Astrocyte of the hippocampus (primary cell): ENCODE measurements around the gene ATG16L2.
"Not testable (repeated sequence)": the region's sequence is repeated elsewhere in the genome, so short reads cannot be mapped to it uniquely, and the experiment has no call there.

ENCODE experiments used
- DNase-seq: peaks from one replicate; pipeline ENCODE4 v3.0.0; 2011; ENCODE audit warnings: low read depth, low spot score

ATG16L2 gene

DNA sequence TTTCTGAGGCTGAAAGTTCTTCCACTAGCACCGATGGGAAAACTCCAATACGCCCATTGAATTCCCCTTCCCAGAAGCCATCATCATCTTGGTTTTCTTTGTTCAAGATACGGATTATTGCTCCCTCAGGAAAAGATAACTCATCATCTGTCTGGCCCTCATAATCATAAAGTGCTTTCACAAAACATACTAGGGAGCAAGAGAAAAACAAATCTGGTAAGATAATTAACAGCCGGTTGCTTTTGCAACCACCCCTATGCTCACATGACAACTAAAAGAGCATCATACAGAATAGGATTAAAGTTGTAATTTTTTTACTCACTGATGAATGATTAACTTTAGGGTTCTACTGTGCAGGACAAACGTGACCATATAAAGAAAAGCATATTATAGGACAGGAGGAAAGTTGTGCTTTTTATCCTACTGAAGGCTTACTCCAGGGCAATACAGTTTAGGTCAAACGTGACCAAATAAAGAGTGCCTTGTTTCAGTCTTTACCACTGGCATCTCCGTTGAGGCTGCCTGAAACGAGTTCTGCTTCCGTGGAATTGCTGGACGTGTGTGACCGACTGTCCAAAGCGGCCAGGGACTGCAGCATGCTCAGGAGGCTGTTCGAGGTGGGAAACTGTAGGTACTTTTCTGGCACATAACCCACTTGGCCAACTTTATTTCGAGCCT is 28.6 kb downstream of the ATG16L2 start:
- DNase-seq = no peak

DNA sequence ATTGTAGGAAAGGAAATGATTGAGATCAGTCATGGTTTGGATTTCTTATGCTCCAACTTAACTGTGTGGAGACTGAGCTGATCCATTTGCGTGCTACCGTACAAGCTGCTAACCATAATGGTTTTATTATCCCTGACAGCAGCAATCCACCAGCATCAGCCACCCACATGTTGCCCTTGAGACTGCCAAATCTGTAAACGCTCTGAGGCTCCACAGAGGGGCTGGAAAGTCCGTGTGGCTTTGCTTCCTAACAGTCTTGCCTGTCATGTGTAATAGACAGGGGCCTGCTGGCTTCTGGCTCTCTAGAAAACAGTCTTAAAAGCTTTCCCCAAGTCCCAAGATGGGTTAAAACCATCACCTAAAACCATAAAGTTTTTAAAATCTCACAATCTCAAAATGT is 30.1 kb downstream of the ATG16L2 start:
- DNase-seq = peak; percentile 28

DNA sequence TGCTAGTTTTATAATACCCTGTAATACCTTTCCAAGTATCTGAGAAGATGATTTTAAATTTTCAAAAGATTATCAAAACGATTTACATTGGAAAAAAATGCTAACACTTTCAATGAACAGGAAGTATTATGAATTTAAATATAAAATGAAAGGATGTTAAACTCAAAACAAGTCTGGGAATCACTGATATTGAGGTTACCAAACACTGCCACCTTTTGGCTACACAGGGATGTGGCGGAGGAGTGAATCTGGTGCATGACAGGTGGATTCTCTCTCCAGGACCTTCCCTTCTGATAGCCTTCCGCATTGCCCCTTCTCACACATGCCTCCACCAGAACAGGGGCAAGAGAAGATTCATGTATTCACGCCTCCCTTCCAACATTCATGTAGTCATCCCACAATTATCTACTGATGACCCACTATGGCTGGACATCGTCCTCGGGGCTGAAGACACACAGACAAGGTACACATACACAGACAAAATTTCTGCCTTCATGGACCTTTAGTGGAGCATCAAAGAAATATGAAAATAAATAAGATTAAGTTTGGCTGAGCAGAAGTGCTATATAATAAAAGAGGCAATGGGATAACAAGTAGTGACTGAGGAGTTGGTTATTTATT is 34.7 kb downstream of the ATG16L2 start:
- peak; percentile 40 for DNase-seq

DNA sequence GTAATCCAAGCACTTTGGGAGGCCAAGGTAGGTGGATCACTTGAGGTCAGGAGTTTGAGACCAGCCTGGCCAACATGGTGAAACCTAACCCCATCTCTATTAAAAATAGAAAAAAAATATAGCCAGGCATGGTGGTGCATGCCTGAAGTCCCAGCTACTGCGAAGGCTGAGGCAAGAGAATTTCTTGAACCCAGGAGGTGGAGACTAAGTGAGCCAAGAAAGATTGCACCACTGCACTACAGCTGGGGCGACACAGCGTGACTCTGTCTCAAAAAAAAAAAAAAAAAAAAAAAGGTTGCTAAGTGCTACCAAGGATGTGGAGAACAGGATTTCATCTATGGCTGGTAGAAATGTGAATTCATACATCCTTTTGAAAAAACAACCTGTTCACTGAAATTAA is 36.6 kb downstream of the ATG16L2 start:
- DNase-seq = no peak

- peak; percentile 28 for DNase-seq
Observed at GRCh38 chr11:72851726-72852125, 37.5 kb downstream of the ATG16L2 start.

DNA sequence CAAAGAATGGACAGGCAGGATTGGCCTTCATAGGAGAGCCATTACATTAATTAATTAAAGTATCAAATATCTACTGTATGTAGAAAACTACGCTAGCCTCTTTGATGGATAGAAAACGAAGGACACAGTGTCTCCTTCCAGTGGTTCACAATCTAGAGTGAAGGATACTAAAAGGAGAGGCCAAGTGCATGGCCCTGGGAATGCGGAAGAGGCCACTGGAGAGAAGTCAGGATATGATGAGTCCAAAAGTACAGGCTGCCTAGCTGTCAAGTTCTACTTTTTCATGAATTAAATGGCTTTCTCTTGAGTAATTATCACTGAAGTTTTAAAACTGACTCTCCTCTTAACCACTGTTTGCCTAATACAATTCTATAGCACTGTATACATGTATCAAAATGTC is 41.9 kb downstream of the ATG16L2 start:
- DNase-seq = no peak

DNA sequence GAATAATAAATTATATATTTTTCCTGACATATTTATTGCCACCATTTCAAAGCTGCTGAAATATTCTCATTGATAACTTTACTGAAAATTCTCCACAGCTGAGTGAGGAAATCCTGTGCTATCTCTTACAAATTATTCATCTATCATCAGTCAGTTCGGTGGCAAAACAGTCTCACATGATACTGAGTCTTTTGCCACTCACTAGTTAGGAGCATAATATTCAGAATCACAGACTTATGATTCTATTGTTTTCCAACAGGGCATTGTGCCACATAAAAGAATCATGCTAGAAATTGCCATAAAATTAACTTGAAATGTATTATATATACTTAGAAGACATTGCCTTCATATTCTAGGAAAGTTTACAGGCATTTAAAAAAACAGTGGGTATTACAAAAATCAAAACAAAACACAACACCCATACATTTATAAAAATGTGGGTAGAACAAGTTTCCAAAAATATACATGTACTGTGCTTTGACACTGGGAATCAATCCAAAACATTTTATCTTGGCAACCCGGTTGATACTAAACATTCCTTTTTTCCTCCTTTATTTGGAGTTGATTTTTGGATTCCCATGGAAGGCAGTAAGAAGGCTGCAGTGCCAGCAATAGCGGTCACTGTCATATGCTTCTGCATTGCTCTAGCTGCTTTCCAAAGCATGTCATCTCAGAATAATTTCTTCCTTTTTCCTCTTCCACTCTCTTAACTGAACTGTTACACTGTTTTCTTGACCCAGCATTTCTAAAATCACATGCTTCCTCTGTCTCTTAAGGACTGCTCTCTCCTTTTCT is 42.5 kb downstream of the ATG16L2 start:
- peak; percentile 16 for DNase-seq

DNA sequence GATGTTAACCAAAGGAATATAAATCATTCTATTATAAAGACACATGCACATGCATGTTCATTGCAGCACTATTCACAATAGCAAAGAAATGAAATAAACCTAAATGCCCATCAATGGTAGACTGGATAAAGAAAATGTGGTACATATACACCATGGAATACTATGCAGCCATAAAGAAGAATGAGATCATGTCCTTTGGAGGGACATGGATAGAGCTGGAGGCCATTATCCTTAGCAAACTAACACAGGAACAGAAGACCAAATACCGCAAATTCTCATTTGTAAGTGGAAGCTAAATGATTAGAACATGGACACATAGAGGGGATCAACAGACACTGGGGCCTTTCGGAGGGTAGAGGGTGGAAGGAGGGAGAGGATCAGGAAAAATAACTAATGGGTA is 44.1 kb downstream of the ATG16L2 start:
- DNase-seq = not testable (repeated sequence)

DNA sequence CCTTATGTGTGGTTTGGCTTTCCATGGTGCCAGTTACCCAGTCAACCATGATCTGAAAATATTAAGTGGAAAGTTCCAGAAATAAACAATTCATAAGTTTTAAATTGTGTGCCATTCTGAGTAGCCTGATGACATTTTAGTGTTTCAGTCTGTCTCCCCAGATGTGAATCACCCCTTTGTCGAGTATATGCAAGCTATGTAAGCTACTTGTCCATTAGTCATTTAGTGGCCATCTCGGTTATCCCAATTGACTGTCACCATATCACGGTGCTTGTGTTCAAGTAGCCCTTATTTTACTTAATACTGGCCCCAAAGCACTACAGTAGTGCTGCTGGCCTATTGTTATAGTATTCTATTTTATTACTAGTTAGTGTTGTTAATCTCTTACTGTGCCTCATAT is 44.9 kb downstream of the ATG16L2 start:
- DNase-seq = no peak

GRCh38 chr11:72860010-72860409 is 45.8 kb downstream of the ATG16L2 start:
- no peak for DNase-seq

DNA sequence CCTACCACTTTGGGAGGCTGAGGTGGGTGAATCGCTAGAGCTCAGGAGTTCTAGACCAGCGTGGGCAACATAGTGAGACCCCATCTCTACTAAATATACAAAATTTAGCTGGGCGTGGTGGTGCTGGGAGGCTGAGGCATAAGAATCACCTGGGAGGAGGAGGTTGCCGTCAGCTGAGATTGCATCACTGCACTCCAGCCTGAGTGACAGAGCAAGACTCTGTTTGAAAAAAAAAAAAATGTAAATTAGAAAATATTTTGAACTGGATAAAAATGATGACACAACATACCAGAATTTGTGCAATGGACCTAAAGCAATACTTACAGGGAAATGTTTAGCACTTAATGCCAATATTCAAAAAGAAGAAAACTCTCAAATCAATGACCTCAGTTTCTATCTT is 46.4 kb downstream of the ATG16L2 start:
- DNase-seq = no peak

DNA sequence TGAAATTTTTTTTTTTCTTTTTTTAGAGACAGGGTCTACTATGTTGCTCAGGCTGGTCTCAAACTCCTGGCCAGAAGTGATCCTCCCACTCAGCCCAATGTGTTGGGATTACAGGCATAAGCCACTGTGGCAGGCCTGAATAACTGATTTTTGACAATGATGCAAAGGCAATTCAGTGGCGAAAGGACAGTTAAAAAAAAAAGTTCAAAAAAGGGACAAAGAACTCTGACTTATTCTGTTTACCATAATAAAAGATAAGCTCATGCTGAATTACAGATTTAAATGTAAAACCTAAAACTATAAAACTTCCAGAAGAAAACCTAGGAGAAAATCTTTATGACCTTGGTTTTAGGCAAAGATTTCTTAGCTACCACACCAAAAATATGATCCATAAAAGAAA is 48.9 kb downstream of the ATG16L2 start:
- no peak for DNase-seq

DNA sequence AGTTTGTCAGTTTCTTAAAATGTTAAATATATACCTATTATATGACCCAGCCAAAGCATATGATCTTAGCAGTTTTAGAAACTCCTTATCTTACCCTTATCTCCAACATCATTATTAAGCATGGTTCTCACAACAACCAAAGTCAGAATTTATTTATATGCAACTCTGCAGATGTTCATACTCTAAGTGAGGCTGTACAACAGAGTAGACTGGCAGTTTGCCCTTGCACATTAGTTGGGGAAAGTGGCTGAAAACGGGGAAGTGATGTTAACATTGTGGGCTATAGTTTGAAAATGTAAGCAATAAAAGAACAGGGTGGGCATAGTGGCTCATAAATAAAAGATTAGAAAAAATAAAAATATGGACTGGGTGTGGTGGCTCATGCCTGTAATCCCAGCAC is 49.7 kb downstream of the ATG16L2 start:
- no peak for DNase-seq

DNA sequence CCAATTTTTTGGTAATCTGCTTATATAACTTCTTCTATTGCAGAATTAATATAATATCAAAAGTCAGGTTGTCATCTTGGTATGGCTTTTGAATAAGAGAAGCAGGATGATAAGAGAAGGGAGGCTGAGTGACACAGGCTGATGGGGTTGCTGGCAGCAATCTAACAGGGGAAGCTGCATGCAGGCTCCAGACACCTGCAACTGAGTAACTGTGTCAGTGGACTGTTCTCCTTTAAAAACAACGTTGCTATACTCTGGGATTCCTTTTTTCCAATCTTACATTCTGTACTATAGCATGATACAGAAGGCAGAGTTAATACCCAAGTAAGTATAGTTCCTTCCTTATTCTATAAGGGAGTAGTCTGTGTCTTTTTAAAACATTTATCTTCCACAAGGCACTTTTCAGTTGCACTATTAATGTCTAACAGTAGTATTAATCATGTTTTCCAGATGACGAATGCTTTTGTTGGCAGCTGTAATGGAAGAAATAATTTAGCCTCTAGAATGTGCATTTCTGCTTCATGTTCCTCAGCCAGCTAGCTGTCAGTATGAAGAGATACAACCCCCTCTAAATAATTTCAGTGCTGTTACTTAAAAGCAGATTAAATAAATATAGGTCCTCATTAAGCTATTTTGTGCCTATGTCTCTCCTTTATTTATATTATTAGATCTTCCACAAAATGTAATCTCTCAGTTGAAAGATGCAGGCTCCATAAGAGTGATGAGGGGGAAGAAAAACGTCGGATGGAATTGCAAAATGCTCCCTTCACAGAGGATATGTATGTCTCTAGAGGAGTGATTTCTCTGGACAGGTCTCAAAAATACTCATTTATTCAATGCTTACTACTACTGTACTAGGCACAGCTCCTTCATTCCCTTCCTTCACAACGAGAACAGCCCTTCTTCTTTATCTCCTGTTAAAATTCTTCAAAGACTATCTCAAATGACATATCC is 50.8 kb downstream of the ATG16L2 start:
- DNase-seq = peak; percentile 64

DNA sequence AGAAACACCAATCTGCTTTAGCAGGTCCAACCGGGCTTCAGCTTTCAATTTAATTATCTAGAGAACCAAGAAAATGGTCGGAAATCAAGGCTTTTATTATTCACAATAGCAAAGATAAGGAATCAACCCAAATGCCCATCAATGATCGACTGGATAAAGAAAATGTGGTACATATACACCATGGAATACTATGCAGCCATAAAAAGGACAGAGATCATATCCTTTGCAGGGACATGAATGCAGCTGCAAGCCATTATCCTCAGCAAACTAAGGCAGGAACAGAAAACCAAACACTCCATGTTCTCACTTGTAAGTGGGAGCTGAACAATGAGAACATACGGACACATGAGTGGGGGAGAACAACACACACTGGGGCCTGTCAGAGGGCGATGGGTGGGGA is 53.8 kb downstream of the ATG16L2 start:
- DNase-seq = no peak

DNA sequence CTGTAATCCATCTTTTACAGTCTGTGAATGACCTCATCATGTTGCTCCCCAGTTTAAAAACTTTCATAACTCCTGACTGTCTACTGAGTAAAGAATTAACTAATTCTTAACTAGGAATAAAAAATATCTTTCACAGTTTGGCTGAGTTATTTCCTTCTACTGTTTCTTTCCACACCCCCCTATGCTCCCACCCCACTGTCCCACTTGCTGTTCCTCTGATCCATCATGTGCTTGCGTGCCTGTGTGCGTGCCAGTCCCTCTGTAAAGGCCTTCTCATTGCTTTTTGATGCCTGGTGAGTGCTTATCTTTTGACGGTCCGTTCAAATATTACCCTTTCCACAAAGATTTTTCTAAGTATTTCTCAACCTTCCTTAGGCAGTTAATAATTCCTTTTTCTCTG is 55.6 kb downstream of the ATG16L2 start:
- DNase-seq = no peak

DNA sequence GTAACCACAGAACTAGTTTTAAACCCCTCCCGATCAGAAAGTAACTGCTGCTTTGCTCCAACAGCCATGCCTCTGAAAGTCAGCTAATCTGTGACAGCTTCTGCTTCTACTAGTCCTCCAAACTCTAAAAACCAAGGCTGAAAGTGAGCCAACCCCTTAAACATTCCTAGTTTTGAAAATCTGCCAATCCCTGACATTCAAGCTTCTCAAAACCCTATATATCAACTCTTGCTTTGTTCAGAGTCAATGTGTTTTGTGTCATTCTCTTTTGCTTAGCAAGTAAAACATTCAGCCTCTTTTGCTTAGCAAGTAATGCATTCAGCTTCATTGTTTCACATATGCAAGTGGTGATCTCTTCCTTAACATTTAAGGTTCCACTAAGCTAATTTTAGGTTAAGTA is 56.9 kb downstream of the ATG16L2 start:
- peak; percentile 45 for DNase-seq

DNA sequence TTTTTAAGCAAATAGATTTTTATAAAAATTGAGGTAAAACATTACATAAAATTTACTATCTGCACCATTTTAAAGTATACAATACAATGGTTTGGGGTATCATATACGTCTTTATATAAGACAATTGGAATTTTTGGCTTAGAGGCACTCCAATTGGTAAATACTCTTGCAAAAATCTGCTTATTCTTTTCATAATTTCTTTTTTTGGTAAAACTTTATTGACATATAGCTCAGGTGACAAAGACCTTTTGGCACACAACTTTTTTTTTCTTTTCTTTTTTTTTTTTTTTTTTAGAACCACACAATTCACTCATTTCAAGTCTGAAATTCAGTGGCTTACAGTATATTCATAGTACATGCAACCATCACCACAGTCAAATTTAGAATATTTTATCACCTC is 57.8 kb downstream of the ATG16L2 start:
- no peak for DNase-seq

GRCh38 chr11:72875736-72876135 is 61.5 kb downstream of the ATG16L2 start:
- no peak for DNase-seq

DNA sequence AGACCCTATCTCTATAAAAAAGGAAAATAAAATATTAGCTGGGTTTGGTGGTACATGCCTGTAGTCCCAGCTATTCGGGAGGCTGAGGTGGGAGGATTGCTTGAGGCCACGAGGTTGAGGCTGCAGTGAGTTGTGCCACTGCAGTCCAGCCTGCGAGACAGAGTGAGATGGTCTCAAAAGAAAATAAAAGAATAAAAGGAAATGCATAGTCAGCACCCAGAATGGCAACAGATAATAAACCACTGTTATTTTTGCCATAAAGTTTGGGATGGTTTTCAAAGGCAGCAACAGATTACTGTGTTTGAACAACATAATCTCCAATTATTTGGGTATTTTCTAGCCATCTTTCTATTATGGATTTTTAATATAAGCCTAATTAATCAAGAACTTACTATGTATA is 61.9 kb downstream of the ATG16L2 start:
- no peak for DNase-seq
